Renal cortex interstitium (tissue), 11 donors: ENCODE measurements around the gene C13orf42. TPM values are rescaled to one million over a fixed set of nuclear protein-coding genes. Genes with fewer than 3 reads are reported as not detected.

ENCODE experiments used
- DNase-seq, 11 donors: peaks; one replicate each; pipeline ENCODE4 v3.0.0-alpha.2; 2013; ENCODE audit warnings: low read depth in 9 of 11, low spot score in 4 of 11; ENCODE audit errors: extremely low read depth in 1 of 11
- polyA plus RNA-seq, 3 donors: library from polyadenylated mRNA; unstranded; fragments of 120-200 nt; gene quantifications; one replicate each; pipeline ENCODE4 v1.2.1, GENCODE V29; 2013; ENCODE audit not compliant: insufficient read length in 3 of 3

C13orf42 gene
- polyA plus RNA-seq, 3 donors, result 0.16 to 0.47 (median 0.26) TPM

DNA sequence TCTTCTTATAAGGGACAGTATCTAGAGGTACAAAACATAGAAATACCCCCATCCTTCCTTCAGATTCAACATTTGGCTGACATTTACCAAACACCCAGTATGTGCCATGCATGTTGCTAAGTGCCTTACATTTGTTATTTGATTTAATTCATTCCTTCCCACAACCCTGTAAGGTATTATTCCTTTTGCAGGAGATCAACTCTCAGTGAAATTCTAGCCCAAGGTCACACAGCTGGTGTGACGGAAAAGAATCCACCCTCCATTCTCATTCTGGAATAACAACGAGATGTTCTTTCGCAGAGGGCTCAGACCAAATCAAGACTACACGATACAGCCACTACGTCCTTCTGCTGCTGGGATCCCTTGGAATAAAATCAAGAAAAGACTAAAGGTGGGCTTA, 67.8 kb downstream of the C13orf42 start:
- no peak for DNase-seq

DNA sequence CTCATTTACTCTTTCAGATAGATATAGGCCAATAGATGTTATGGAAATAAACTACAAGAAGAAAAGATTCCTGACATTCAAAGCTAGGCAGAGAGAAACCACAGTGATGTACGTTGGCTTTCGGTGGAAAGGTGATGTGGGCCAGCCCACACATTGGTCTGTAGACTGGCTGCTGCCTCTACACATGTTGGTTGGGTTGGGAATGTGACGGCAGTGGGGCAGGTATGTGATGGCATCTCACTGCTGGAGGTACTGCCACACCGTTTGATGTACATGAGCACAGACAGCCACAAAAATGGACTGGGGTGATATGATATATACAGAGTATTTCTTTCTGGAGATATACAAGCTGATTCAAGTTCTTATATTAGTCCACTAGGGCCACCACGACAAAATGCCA, 69.4 kb downstream of the C13orf42 start:
- DNase-seq, result no peak

DNA sequence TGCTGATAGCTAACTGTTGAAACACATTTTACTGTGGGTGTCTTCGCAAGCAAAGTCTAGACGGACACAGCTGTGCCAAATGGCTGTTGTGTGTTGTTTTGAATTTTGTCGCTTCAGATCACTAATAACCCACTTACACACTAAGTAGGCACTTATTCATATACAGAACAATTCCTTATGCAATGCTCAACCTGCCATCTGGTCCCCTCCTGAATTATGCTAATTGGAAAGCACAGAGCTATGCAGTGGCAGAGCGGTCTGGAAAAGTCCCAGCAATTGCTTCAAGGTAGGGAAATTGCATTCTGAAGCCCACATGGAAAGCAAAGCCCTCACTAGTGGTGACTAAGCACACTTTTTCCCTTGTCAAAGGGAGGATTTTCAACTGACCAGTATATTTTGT, 69.9 kb downstream of the C13orf42 start:
- DNase-seq, result no peak

DNA sequence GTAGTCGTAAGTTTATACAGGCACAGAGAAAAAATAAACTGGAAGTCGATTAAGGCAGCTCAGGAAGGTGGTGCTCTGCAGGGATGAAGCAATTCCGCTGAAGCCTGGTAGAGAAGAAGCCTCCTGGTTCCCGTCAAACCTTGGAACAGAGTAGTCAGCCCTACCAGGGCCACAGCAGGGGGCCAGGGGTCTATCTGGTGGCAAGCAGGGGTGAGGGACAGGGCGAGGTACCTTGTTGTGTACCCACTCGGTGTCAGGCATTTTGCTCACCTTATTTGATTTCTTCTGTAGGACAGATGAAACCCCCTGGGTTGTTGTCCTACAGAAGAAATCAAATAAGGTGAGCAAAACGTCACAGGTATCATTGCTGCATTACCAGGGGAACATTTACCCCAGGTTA, 70.6 kb downstream of the C13orf42 start:
- no peak for DNase-seq

DNA sequence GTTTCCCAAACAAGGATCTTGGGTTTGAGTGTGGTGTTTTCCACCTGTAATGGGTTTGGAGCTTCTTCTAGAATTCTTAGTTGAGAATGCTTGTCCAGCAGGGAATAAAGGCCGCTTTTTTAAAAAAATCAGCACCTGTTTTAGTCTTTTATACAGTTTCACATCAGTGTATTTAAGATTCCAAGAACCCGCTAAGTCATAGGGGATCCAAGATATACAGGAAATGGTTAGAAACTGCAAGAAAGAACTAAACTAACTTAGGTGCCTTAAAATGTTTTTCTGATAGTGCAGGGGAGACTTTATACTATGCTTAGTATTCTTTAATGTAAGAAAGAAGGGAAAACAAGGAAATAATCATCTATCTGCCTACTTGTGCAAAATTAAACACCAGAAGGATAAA, 74.7 kb downstream of the C13orf42 start:
- no peak for DNase-seq

DNA sequence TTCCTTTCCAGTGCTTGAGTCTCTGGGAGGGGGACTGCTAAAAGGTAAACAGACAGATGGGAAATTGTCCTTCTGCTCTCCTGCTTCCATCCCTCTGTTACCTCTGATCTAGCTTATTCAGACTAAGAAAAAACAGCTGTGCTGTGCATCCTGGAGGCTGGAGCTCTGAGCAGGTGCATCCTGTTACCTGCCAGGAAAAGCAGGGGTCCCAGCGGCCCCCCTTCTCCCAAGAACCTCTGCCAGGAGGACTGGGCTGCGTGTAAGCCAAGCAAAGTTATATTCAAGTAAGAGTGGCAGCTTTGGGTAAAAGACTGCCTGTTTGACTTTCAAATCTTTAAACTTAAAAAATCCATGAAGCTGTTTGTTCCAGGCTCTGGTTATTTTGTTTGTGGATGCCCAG, 75.1 kb downstream of the C13orf42 start:
- no peak for DNase-seq

DNA sequence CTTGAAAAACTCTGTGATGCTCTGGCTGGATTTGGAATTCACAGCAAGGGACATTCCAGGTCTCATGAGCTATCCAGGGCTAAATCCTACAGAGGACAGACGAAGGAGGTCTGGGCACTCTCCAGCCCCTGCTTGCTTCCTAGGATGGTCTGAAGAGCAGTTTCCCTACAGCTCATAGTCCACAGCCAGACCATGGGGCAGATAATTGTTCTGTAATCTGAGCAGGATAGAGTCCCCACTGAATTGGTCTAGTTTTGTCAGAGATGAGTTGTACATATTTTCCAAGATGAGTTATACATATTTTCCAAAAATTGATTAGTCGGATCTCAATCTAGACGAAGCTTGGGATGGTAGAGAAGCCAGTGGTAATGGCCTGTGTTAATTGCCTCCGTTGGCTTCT, 75.6 kb downstream of the C13orf42 start:
- DNase-seq, result no peak

DNA sequence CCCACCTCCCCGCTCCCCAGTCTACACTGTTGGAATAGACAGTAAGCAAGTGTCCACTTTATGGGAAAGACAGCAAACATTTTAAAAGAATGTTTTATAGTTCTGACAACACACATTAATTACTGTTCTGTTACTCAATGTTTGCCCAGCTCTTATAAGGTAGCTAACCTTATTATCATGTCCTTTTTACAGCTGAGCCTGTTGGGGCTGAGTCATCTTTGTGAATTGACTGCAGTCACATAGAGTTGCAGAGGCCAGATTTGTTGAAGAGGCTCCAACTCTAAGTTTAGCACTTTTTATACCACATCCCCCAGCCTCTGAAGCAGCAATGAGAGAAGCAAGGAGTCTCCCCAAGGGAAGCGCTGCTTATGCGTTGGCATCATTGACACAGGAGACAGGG, 76.2 kb downstream of the C13orf42 start:
- DNase-seq, result no peak

DNA sequence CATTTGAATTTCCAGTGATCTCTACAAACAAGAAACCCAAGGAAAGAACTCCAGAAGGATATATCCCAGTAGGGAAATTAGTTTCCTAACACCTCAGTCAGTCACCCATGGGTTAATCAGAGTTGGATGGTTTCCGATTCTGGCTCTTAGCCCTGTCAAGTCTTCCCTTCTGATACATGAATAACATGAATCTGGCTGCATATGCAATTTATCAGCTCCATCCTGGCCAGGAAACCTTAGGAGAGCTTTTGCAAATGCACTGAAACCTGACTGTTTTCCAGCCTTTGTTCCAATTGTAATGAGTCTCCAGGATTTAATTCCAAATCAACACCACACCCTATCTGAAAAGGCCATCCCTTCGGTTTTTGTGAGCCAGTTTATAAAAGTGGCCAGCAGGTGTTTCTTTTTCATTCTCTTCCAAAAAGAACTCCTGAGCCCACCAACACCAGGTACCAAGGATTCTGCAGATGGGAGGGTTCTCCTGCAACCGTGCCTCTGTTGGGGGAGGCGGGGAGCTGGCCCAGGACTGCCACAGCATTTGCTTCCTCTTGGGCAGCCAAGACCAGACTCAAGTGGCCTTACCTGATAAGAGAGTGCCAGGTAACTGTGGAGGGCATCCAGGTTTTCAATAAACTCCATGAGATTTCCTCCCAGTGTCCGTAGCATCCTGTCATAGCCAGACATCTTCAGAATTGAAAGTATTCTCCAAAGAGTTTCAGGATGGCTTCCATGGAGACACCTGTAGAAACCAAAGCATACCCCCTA, 77.5 kb downstream of the C13orf42 start:
- DNase-seq, result no peak

DNA sequence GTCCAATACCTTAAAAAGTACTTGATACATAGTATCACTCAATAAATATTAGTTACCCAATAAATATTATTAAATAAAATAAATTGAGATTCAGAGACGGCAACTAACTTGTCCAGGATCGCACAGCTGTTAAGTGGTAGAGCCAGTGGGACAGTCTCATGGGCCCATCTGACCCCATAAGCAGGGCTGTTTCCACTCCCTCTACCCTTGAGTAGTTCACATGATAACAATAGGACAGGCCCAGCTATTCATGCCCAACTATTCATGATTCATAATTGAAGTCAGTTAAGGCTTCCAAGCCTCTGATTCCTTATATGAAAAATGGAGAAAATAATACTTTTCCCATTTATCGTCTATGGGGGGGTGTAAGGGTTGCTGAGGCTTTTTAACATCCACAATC, 78.2 kb downstream of the C13orf42 start:
- DNase-seq, result no peak

Other genes with a start within 250 kb of the C13orf42 start
- gene RNASEH2B, start 201.5 kb downstream of the C13orf42 start, polyA plus RNA-seq, result 10 to 100 TPM; 53.6 to 66.4 (median 56.2) TPM
- 1 to 10 TPM; 4.5 to 5.8 (median 5.3) TPM for gene FAM124A, start 111.1 kb upstream of the C13orf42 start, polyA plus RNA-seq
- 1 to 10 TPM in 1 of 3 donors, under 1 TPM in 2; 0.26 to 1.4 (median 0.65) TPM for gene SERPINE3, start 228.4 kb upstream of the C13orf42 start, polyA plus RNA-seq